ENCODE data around the gene MED15.
"Not testable (repeated sequence)": the region's sequence is repeated elsewhere in the genome, so short reads cannot be mapped to it uniquely, and the experiment has no call there.

Gene MED15

GRCh38 chr22:20531404-20532201 lies 24.2 kb downstream of the MED15 start:
- DNase-seq (ENCODE audit: low spot score): no peak

GRCh38 chr22:20532256-20532993 lies 25.0 kb downstream of the MED15 start:
- DNase-seq (ENCODE audit: low spot score): no peak

GRCh38 chr22:20533095-20533878 lies 25.9 kb downstream of the MED15 start:
- DNase-seq (ENCODE audit: low spot score): no peak

GRCh38 chr22:20533879-20534265 lies 26.5 kb downstream of the MED15 start:
- no peak for DNase-seq (ENCODE audit: low spot score)

GRCh38 chr22:20536590-20537324 lies 29.3 kb downstream of the MED15 start:
- DNase-seq (ENCODE audit: low spot score): no peak

GRCh38 chr22:20537325-20537756 lies 29.9 kb downstream of the MED15 start:
- DNase-seq (ENCODE audit: low spot score): no peak

GRCh38 chr22:20537983-20538382 lies 30.6 kb downstream of the MED15 start:
- DNase-seq (ENCODE audit: low spot score): no peak

- not testable (repeated sequence) for DNase-seq (ENCODE audit: low spot score)
Observed at GRCh38 chr22:20538875-20539274, 31.5 kb downstream of the MED15 start.

- DNase-seq (ENCODE audit: low spot score): no peak
Observed at GRCh38 chr22:20542055-20542454, 34.6 kb downstream of the MED15 start.

- DNase-seq (ENCODE audit: low spot score): no peak
Observed at GRCh38 chr22:20542736-20543135, 35.3 kb downstream of the MED15 start.

- not testable (repeated sequence) for DNase-seq (ENCODE audit: low spot score)
Observed at GRCh38 chr22:20545318-20545634, 37.9 kb downstream of the MED15 start.

GRCh38 chr22:20545681-20546521 lies 38.5 kb downstream of the MED15 start:
- no peak for DNase-seq (ENCODE audit: low spot score)

GRCh38 chr22:20546541-20546950 lies 39.1 kb downstream of the MED15 start:
- DNase-seq (ENCODE audit: low spot score): no peak

- DNase-seq (ENCODE audit: low spot score): no peak
Observed at GRCh38 chr22:20547029-20547428, 39.6 kb downstream of the MED15 start.

GRCh38 chr22:20548806-20549205 lies 41.4 kb downstream of the MED15 start:
- DNase-seq (ENCODE audit: low spot score): no peak

- no peak for DNase-seq (ENCODE audit: low spot score)
Observed at GRCh38 chr22:20549232-20549841, 41.9 kb downstream of the MED15 start.

- no peak for DNase-seq (ENCODE audit: low spot score)
Observed at GRCh38 chr22:20550057-20550817, 42.8 kb downstream of the MED15 start.

- no peak for DNase-seq (ENCODE audit: low spot score)
Observed at GRCh38 chr22:20550851-20551744, 43.7 kb downstream of the MED15 start.
